Large intestine (tissue), 3 donors: ENCODE results near the gene COL27A1. TPM values are rescaled to one million over a fixed set of nuclear protein-coding genes. Genes with fewer than 3 reads are reported as not detected.

Source experiments
- DNase-seq, 2 donors: peaks; one replicate each; pipeline versions ENCODE4 v3.0.0 to v3.0.0-alpha.2; 2013
- H3K27ac ChIP-seq: one replicate; pipeline ENCODE4 v1.5.1; 2013; ENCODE audit warnings: low read length
- H3K27me3 ChIP-seq: 2 replicates; pipeline ENCODE4 v1.6.1; 2013; ENCODE audit warnings: low read length; ENCODE audit not compliant: control insufficient read depth, insufficient read depth
- H3K36me3 ChIP-seq: 2 replicates; pipeline ENCODE4 v1.6.1; 2013; ENCODE audit warnings: low read length; ENCODE audit not compliant: control insufficient read depth, insufficient read depth
- H3K4me1 ChIP-seq: one replicate; pipeline ENCODE4 v1.6.1; 2013; ENCODE audit warnings: low read length; ENCODE audit not compliant: control insufficient read depth, insufficient read depth
- H3K4me3 ChIP-seq: one replicate; pipeline ENCODE4 v1.5.1; 2013; ENCODE audit warnings: low read length
- H3K9me3 ChIP-seq: one replicate; pipeline ENCODE4 v1.6.1; 2013; ENCODE audit warnings: mild to moderate bottlenecking, low read depth, low read length, moderate library complexity; ENCODE audit not compliant: control insufficient read depth
- WGBS: methylation state at CpG from one replicate; pipeline ENCODE4 v1.1.5; 2013; ENCODE audit warnings: low lambda C conversion rate; ENCODE audit not compliant: insufficient coverage; 5-methylcytosine and 5-hydroxymethylcytosine counted together
- polyA plus RNA-seq: library from polyadenylated mRNA; unstranded; fragments of 120-200 nt; gene quantifications from one replicate; pipeline ENCODE4 v1.2.1, GENCODE V29; 2013

The COL27A1 gene
- polyA plus RNA-seq, 1 donor, result 117 TPM

- Histone ChIP-seq H3K4me1 (no peaks in the 10 kb centered on the region), H3K27ac (no peak overlapping the region), H3K36me3 (peaks cover 84% of the 10 kb centered on the region)
Observed at GRCh38 chr9:114344692-114345091, 189.4 kb downstream of the COL27A1 start.

DNA sequence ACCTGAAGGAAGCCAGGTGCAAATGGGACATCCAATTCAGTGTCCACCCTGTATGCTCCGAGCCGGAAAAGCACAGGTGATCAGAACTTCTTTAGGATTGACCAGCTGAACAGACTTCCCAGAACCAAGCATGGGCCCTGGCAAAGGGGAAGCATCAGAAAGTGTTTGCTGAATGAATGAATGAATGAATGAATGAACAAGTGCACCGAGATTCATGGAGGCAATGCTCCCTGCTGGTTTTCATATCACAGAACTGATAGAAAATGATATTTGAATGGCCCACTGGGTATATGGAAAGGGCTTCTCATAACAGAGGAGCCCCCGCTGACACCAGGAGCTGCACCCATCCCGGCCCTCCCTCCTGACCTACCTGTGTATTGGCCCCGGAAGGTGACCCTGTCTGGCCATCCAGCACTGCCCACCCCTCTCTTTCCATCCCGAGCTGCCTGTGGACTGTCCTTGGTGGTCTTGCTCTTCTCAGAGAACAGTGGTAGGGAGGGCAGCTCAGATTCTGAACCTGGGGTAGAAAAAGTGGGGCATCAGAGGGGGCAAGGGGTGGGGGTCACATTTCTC lies 190.2 kb downstream of the COL27A1 start:
- Histone ChIP-seq H3K27ac (no peak overlapping the region), H3K36me3 (peaks cover 85% of the 10 kb centered on the region), H3K9me3 (no peaks in the 10 kb centered on the region), H3K4me1 (no peaks in the 10 kb centered on the region), H3K27me3 (no peaks in the 10 kb centered on the region), H3K4me3 (no peak overlapping the region)
- no peak for DNase-seq
- WGBS, result no CpG with 5 or more reads among the region's 7 CpGs

More at GRCh38 chr9:114344692-114345091, 189.4 kb downstream of the COL27A1 start:
- Histone ChIP-seq H3K9me3 (no peaks in the 10 kb centered on the region), H3K4me3 (no peak overlapping the region), H3K27me3 (no peaks in the 10 kb centered on the region)
- no peak for DNase-seq
- WGBS, result no CpG with 5 or more reads among the region's 3 CpGs

DNA sequence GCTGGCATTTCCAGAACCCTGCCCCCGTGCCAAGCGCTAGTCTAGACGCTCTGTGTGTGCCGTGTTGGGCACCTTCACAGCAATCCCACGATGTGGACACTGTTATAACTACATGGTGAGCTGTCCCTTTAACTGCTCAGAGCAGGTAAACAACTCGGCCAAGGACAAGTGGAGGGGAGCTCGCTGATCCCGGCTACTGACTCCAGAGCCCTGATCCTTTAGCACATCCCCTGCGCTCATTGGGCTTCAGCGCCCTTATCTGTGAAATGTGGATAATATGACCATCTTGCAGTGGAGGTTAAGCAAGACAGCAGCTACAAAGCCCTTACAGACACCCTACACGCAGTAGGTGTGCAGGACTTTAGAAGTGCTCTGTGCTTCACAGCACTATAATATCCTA lies 190.8 kb downstream of the COL27A1 start:
- DNase-seq, result no peak
- no peak overlapping the region for H3K27ac ChIP-seq
- no peaks in the 10 kb centered on the region for H3K4me1 ChIP-seq
- WGBS, result no CpG with 5 or more reads among the region's 11 CpGs
- H3K4me3 ChIP-seq, result no peak overlapping the region
- H3K36me3 ChIP-seq, result peaks cover 86% of the 10 kb centered on the region
- no peaks in the 10 kb centered on the region for H3K27me3 ChIP-seq
- no peaks in the 10 kb centered on the region for H3K9me3 ChIP-seq

GRCh38 chr9:114347675-114348074 lies 192.3 kb downstream of the COL27A1 start:
- WGBS, result 75% methylated on average over 2 of the region's 15 CpGs
- H3K4me1 ChIP-seq, result no peaks in the 10 kb centered on the region
- DNase-seq, result no peak
- H3K36me3 ChIP-seq, result peaks cover 80% of the 10 kb centered on the region
- H3K4me3 ChIP-seq, result no peak overlapping the region
- H3K9me3 ChIP-seq, result no peaks in the 10 kb centered on the region
- no peaks in the 10 kb centered on the region for H3K27me3 ChIP-seq
- no peak overlapping the region for H3K27ac ChIP-seq

DNA sequence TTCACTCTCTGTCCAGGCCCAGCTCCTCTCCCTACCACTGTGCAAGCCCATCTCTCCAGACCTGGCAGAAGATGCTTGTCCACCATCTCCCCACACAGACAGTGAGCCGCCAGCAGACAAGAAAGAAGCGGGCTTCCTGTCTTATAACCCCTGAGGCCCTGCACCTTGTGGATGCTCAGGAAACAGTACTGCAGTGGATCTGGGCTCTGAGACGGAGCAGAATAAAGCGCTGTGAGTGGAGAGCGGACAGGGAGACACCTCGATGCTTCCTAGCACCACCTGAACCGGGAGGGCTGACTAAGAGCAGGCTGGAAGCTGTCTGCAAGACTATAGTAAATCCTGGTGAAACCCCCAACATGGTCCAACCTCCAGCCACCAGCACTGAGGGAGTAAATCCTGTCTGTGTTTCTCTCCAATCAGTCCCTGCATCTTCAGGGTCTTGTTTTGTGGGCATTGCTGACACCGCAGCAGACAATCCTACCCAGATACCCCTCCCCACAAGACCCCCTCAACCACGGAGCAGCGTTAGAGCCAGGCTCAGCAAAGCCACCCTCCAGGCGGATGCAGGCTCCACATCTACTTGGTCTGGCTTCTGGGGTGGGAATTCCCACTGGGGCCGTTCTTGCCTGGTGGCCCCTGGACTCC lies 193.0 kb downstream of the COL27A1 start:
- Histone ChIP-seq H3K27ac (no peak overlapping the region), H3K4me3 (no peak overlapping the region), H3K4me1 (no peaks in the 10 kb centered on the region), H3K36me3 (peaks cover 77% of the 10 kb centered on the region), H3K27me3 (no peaks in the 10 kb centered on the region), H3K9me3 (no peaks in the 10 kb centered on the region)
- no peak for DNase-seq
- WGBS, result no CpG with 5 or more reads among the region's 12 CpGs

DNA sequence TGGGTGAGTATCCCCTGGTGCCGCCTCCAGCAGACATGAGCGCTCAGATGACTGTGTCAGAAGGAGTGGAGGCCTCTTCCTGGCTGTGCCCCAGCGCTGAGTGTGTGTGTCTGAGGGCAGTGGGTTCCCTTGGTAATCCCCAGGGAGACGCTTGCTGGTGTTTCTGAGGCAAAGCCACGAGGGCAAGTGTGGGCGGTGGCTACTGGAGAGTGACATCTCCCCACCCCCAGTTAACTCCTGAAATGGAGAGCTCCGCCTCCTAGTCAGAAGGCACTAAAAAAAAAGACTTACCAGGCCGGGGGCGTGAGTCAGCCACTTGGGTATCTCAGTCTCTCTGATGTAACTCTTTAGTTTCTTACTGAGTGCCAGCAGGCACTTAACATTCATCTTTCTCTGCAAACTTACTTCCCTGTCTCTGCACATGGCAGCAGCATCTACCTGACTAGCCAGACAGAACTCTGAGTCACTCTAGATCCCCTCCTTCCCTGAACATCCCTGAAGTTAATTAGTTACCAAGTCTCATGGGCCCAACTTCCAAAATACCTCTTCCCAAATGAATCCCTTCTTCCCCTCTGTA lies 193.7 kb downstream of the COL27A1 start:
- no CpG with 5 or more reads among the region's 9 CpGs for WGBS

DNA sequence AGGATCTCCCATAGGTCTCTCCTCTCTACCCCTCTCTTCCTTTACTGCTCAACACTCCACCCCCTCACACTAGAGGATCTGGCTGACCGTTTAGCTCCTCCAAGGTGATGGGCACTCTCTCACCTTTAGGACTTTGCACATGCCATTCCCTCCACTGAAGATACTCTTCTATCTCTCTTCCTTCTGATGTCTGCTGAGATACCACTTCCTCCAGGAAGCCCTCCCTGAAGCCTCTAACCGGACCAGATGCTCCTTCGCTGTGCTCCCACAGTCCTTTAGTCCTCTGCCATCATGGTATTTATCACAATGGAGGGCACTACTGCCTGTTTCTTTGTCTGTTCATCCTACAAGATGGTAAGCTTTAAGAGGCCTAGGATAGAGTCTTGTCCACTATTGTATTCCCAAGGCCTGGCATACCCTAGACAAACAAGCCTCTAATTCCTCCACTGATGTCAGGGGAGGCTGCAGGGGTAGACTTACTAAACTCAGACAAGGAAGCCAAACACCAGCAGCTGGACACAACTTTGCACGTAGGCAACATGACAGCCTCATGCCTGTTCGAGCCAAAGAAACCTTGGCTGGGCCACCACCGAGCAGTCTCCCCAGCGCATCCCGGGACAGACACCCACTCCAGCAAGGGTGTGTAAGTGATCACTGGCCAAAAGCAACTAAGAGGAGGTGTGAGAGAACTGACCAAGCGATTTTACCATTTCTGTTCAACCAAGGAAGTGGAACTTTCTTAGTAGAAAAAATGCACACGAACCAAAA lies 194.6 kb downstream of the COL27A1 start:
- WGBS, result 92% methylated on average over 2 of the region's 10 CpGs

More for the DNA sequence above, 193.7 kb downstream of the COL27A1 start:
- no peaks in the 10 kb centered on the region for H3K27me3 ChIP-seq
- no peak overlapping the region for H3K4me3 ChIP-seq
- no peak overlapping the region for H3K27ac ChIP-seq
- H3K36me3 ChIP-seq, result peaks cover 71% of the 10 kb centered on the region
- H3K9me3 ChIP-seq, result no peaks in the 10 kb centered on the region
- DNase-seq, result peak; percentile 64 to 66
- H3K4me1 ChIP-seq, result no peaks in the 10 kb centered on the region

DNA sequence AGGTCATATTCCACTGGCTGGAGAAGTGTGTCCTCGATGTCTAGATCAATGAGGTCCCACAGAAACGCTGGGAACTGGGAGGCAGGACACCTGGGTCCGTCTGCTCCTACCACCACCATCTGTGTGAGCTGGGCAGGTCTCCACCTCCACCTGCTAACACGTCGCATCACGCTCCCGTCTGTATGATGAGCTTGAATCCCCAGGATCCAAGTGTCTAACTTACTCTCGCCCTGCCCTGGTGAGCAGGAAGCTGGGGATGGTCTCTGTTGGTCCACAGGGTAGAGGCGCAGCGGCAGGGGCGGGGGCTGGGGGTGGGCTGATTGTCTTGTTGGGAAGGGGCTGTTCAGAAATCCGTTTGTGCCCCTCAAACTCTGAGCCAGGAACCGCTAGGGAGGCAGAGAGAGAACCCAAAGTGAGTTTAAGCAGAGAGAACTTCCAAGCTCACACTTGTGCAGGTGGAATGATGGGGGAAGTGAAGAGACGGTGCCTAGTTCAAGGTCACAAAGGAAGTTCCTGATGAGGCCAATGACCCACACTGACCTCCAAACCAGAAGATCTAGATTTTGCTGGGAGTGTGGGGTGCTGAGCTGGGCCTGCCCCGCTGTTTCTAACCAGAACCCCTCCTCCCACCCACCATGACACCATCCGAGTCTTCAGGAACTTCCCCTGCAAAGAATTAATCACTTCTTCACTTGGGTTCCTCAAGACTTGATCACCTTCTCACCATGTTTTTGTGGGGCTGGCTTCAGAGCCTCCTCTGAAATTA lies 195.5 kb downstream of the COL27A1 start:
- Histone ChIP-seq H3K4me1 (no peaks in the 10 kb centered on the region), H3K4me3 (no peak overlapping the region), H3K9me3 (no peaks in the 10 kb centered on the region), H3K36me3 (peaks cover 63% of the 10 kb centered on the region), H3K27ac (no peak overlapping the region), H3K27me3 (no peaks in the 10 kb centered on the region)
- WGBS, result no CpG with 5 or more reads among the region's 16 CpGs
- DNase-seq, result no peak

More for the DNA sequence above, 194.6 kb downstream of the COL27A1 start:
- Histone ChIP-seq H3K27me3 (no peaks in the 10 kb centered on the region), H3K4me1 (no peaks in the 10 kb centered on the region), H3K4me3 (no peak overlapping the region), H3K27ac (no peak overlapping the region), H3K36me3 (peaks cover 65% of the 10 kb centered on the region), H3K9me3 (no peaks in the 10 kb centered on the region)
- no peak for DNase-seq

GRCh38 chr9:114351932-114352331 lies 196.6 kb downstream of the COL27A1 start:
- Histone ChIP-seq H3K4me1 (no peaks in the 10 kb centered on the region), H3K9me3 (no peaks in the 10 kb centered on the region), H3K36me3 (peaks cover 64% of the 10 kb centered on the region), H3K27me3 (no peaks in the 10 kb centered on the region), H3K27ac (no peak overlapping the region), H3K4me3 (no peak overlapping the region)
- WGBS, result no CpG with 5 or more reads among the region's 4 CpGs
- no peak for DNase-seq

- no peaks in the 10 kb centered on the region for H3K9me3 ChIP-seq
- no CpG with 5 or more reads among the region's 6 CpGs for WGBS
- DNase-seq, result no peak
- H3K27ac ChIP-seq, result no peak overlapping the region
- no peaks in the 10 kb centered on the region for H3K4me1 ChIP-seq
- peaks cover 64% of the 10 kb centered on the region for H3K36me3 ChIP-seq
- no peak overlapping the region for H3K4me3 ChIP-seq
- H3K27me3 ChIP-seq, result no peaks in the 10 kb centered on the region
Observed at GRCh38 chr9:114355821-114356220, 200.5 kb downstream of the COL27A1 start.
